Neural cell (in vitro differentiated cells): ENCODE results near the gene SIDT1. TPM values are rescaled to one million over a fixed set of nuclear protein-coding genes. Genes with fewer than 3 reads are reported as not detected.

Experiments
- H2AFZ ChIP-seq: fragments of 200-600, 300-800 bp; sonication (generic), shearing (Covaris generic); 2 replicates; pipeline ENCODE4 v1.6.0; 2014; ENCODE audit warnings: low read depth, mild to moderate bottlenecking, antibody characterized with exemption, low read length, moderate library complexity
- H3F3A ChIP-seq: fragments of 200-600 bp; shearing (Covaris generic); 2 replicates; pipeline ENCODE4 v1.6.1; 2016; ENCODE audit warnings: mild to moderate bottlenecking, moderate library complexity, mixed read lengths, antibody characterized with exemption, low read length; ENCODE audit not compliant: insufficient read depth, poor library complexity, severe bottlenecking
- H3K27ac ChIP-seq: fragments of 200-600, 300-800 bp; sonication (generic), shearing (Covaris generic); 2 replicates; pipeline ENCODE4 v1.5.1; 2014; ENCODE audit warnings: mild to moderate bottlenecking, low read length, moderate library complexity
- H3K27me3 ChIP-seq: fragments of 300-800, 200-600 bp; sonication (generic), shearing (Covaris generic); 2 replicates; pipeline ENCODE4 v1.6.0; 2014; ENCODE audit warnings: mild to moderate bottlenecking, low read depth, low read length, moderate library complexity; ENCODE audit not compliant: insufficient read depth
- H3K36me3 ChIP-seq: fragments of 300-800, 200-600 bp; sonication (generic), shearing (Covaris generic); 2 replicates; pipeline ENCODE4 v1.5.1; 2014; ENCODE audit warnings: mild to moderate bottlenecking, antibody characterized with exemption, low read length, moderate library complexity; ENCODE audit not compliant: insufficient read depth
- H3K4me2 ChIP-seq: fragments of 300-800, 200-600 bp; sonication (generic), shearing (Covaris generic); 2 replicates; pipeline ENCODE4 v1.6.0; 2014; ENCODE audit warnings: mild to moderate bottlenecking, low read length
- H3K4me3 ChIP-seq: fragments of 300-800, 200-600 bp; sonication (generic), shearing (Covaris generic); 2 replicates; pipeline ENCODE4 v1.5.1; 2014; ENCODE audit warnings: mild to moderate bottlenecking, low read length, moderate library complexity
- H3K79me2 ChIP-seq: fragments of 200-600 bp; shearing (Covaris generic); replicated peaks from 2 replicates; pipeline ENCODE4 v1.6.0; 2014; ENCODE audit warnings: mild to moderate bottlenecking, low read length, moderate library complexity; ENCODE audit not compliant: insufficient read depth
- H3K9ac ChIP-seq: fragments of 300-800, 200-600 bp; sonication (generic), shearing (Covaris generic); 2 replicates; pipeline ENCODE4 v1.6.1; 2016; ENCODE audit warnings: mild to moderate bottlenecking, low read length, mixed read lengths
- H3K9me2 ChIP-seq: fragments of 200-600 bp; shearing (Covaris generic); 2 replicates; pipeline ENCODE4 v1.6.1; 2016; ENCODE audit warnings: mild to moderate bottlenecking, low read length, mixed read lengths; ENCODE audit not compliant: insufficient read depth
- H3K9me3 ChIP-seq: fragments of 200-600, 300-800 bp; sonication (generic), shearing (Covaris generic); 2 replicates; pipeline ENCODE4 v1.6.1; 2016; ENCODE audit warnings: mild to moderate bottlenecking, mixed run types, low read length, moderate library complexity, mixed read lengths
- H4K20me1 ChIP-seq: fragments of 200-600 bp; shearing (Covaris generic); 2 replicates; pipeline ENCODE4 v1.6.1; 2016; ENCODE audit warnings: mild to moderate bottlenecking, mixed run types; ENCODE audit not compliant: insufficient read depth
- EP300 ChIP-seq: fragments of 450-650 bp; conservative IDR thresholded peaks from 2 replicates; pipeline ENCODE4 v1.6.1; 2014; ENCODE audit warnings: antibody characterized with exemption, mild to moderate bottlenecking, moderate library complexity; ENCODE audit not compliant: poor library complexity, severe bottlenecking
- EZH2 ChIP-seq: fragments of 200-600, 300-800 bp; shearing (Covaris generic), sonication (generic); IDR thresholded peaks from 2 replicates; pipeline ENCODE4 v1.6.1; 2014; ENCODE audit warnings: antibody characterized with exemption, low read length, borderline replicate concordance, mild to moderate bottlenecking; ENCODE audit not compliant: insufficient read depth, poor library complexity, severe bottlenecking
- MXI1 ChIP-seq: fragments of 450-650 bp; conservative IDR thresholded peaks from 2 replicates; pipeline ENCODE4 v1.6.1; 2014; ENCODE audit warnings: antibody characterized with exemption, mild to moderate bottlenecking; ENCODE audit not compliant: poor library complexity, severe bottlenecking
- POLR2AphosphoS5 ChIP-seq: IDR thresholded peaks from 2 replicates; pipeline ENCODE4 v1.6.1; 2012
- RAD21 ChIP-seq: fragments of 450-650 bp; conservative IDR thresholded peaks from 2 replicates; pipeline ENCODE4 v1.6.1; 2014; ENCODE audit warnings: antibody characterized with exemption, mild to moderate bottlenecking, moderate library complexity
- SMC3 ChIP-seq: fragments of 450-650 bp; conservative IDR thresholded peaks from 2 replicates; pipeline ENCODE4 v1.6.1; 2014; ENCODE audit warnings: antibody characterized with exemption, mild to moderate bottlenecking, moderate library complexity; ENCODE audit not compliant: poor library complexity
- TAF1 ChIP-seq: IDR thresholded peaks from 2 replicates; pipeline ENCODE4 v1.6.1; 2012; ENCODE audit warnings: low read depth
- polyA plus RNA-seq: library from polyadenylated mRNA; depleted of rRNA; stranded (reverse); fragments of >200 nt; gene quantifications from 2 replicates; pipeline ENCODE4 v1.2.3, GENCODE V29; 2014
- TF ChIP-seq, protein P1 (sequence below): fragments of 450-650 bp; IDR thresholded peaks from 2 replicates; pipeline ENCODE4 v1.5.1; 2014; ENCODE audit warnings: antibody characterized with exemption, mild to moderate bottlenecking, moderate library complexity; ENCODE audit not compliant: poor library complexity, severe bottlenecking
- TF ChIP-seq, protein P2 (sequence below): IDR thresholded peaks from 2 replicates; pipeline ENCODE4 v1.6.1; 2012; ENCODE audit warnings: borderline replicate concordance

Gene SIDT1
- polyA plus RNA-seq, 1 donor from 2014 or later = 0.22 TPM

DNA sequence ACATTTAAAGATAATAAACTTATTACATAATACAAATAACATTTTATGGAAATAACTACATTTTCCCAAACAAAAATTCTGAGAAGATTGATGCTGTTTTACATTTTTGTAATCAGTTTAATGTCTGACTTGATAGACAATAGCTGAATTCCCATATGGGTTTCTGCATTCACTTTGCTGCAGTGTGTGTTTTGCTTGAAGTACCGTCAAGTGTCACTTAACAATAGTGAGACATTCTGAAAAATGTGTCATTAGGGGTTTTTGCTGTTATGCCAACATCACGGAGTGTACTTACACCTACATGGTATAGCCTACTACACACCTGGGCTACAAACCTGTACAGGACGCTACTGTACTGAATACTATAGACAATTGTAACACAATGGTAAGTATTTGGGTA lies 106.6 kb downstream of the SIDT1 start:
- no peaks in the 10 kb centered on the region for H3K9me2 ChIP-seq
- H3K9me3 ChIP-seq = no peaks in the 10 kb centered on the region
- no peak overlapping the region for H3K27ac ChIP-seq
- H3K79me2 ChIP-seq = no peaks in the 10 kb centered on the region
- H4K20me1 ChIP-seq = no peaks in the 10 kb centered on the region
- no peak overlapping the region for H3K4me3 ChIP-seq
- H3K27me3 ChIP-seq = no peaks in the 10 kb centered on the region
- no peak overlapping the region for H3K9ac ChIP-seq
- no peaks in the 10 kb centered on the region for H3F3A ChIP-seq
- H3K36me3 ChIP-seq = no peaks in the 10 kb centered on the region
- TF ChIP-seq MXI1 (peak; percentile 21), POLR2AphosphoS5 (peak; percentile 78), EZH2 (no peak), SMC3 (no peak), RAD21 (no peak), TAF1 (no peak), EP300 (peak; percentile 64)
- TF ChIP-seq, protein P1, sequence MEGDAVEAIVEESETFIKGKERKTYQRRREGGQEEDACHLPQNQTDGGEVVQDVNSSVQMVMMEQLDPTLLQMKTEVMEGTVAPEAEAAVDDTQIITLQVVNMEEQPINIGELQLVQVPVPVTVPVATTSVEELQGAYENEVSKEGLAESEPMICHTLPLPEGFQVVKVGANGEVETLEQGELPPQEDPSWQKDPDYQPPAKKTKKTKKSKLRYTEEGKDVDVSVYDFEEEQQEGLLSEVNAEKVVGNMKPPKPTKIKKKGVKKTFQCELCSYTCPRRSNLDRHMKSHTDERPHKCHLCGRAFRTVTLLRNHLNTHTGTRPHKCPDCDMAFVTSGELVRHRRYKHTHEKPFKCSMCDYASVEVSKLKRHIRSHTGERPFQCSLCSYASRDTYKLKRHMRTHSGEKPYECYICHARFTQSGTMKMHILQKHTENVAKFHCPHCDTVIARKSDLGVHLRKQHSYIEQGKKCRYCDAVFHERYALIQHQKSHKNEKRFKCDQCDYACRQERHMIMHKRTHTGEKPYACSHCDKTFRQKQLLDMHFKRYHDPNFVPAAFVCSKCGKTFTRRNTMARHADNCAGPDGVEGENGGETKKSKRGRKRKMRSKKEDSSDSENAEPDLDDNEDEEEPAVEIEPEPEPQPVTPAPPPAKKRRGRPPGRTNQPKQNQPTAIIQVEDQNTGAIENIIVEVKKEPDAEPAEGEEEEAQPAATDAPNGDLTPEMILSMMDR = no peak
- TF ChIP-seq, protein P2, sequence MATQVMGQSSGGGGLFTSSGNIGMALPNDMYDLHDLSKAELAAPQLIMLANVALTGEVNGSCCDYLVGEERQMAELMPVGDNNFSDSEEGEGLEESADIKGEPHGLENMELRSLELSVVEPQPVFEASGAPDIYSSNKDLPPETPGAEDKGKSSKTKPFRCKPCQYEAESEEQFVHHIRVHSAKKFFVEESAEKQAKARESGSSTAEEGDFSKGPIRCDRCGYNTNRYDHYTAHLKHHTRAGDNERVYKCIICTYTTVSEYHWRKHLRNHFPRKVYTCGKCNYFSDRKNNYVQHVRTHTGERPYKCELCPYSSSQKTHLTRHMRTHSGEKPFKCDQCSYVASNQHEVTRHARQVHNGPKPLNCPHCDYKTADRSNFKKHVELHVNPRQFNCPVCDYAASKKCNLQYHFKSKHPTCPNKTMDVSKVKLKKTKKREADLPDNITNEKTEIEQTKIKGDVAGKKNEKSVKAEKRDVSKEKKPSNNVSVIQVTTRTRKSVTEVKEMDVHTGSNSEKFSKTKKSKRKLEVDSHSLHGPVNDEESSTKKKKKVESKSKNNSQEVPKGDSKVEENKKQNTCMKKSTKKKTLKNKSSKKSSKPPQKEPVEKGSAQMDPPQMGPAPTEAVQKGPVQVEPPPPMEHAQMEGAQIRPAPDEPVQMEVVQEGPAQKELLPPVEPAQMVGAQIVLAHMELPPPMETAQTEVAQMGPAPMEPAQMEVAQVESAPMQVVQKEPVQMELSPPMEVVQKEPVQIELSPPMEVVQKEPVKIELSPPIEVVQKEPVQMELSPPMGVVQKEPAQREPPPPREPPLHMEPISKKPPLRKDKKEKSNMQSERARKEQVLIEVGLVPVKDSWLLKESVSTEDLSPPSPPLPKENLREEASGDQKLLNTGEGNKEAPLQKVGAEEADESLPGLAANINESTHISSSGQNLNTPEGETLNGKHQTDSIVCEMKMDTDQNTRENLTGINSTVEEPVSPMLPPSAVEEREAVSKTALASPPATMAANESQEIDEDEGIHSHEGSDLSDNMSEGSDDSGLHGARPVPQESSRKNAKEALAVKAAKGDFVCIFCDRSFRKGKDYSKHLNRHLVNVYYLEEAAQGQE = no peak
- no peak overlapping the region for H2AFZ ChIP-seq
- H3K4me2 ChIP-seq = no peak overlapping the region

DNA sequence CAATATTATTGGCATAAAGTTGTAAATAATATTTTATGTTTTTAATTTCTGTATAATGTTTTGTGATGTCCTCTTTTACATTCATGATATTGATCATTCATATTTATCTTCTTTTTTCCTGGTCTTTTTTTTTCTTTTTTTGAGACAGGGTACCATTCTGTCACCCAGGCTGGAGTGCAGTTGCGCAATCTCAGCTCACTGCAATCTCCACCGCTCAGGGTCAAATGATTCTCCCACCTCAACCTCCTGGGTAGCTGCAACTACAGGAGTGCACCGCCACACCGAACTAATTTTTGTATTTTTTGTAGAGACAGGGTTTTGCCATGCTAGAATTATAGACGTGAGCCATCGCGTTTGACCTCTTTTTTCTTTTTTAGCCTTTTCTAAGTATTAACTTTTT lies 111.2 kb downstream of the SIDT1 start:
- no peak overlapping the region for H3K4me2 ChIP-seq
- H3K9ac ChIP-seq = no peak overlapping the region
- no peaks in the 10 kb centered on the region for H3K36me3 ChIP-seq
- no peak overlapping the region for H2AFZ ChIP-seq
- no peaks in the 10 kb centered on the region for H3K79me2 ChIP-seq
- H3K27me3 ChIP-seq = no peaks in the 10 kb centered on the region
- H3F3A ChIP-seq = no peaks in the 10 kb centered on the region
- no peak for TF ChIP-seq RAD21
- no peak for TF ChIP-seq POLR2AphosphoS5
- TF ChIP-seq, protein P1 = no peak
- H3K4me3 ChIP-seq = no peak overlapping the region
- H4K20me1 ChIP-seq = no peaks in the 10 kb centered on the region
- peaks cover 3% of the 10 kb centered on the region for H3K9me3 ChIP-seq
- no peaks in the 10 kb centered on the region for H3K9me2 ChIP-seq
- no peak overlapping the region for H3K27ac ChIP-seq
